GM19035 (cell line): ENCODE measurements around the gene SH3D21.

ENCODE experiments used
- ATAC-seq: cut with Tn5 transposase; IDR thresholded peaks from one replicate; pipeline ENCODE4 v1.9.1; 2021; ENCODE audit not compliant: unreplicated experiment

SH3D21 gene

GRCh38 chr1:36328713-36329112 is 22.5 kb downstream of the SH3D21 start:
- ATAC-seq: no peak

GRCh38 chr1:36329817-36330216 is 23.6 kb downstream of the SH3D21 start:
- ATAC-seq: no peak

DNA sequence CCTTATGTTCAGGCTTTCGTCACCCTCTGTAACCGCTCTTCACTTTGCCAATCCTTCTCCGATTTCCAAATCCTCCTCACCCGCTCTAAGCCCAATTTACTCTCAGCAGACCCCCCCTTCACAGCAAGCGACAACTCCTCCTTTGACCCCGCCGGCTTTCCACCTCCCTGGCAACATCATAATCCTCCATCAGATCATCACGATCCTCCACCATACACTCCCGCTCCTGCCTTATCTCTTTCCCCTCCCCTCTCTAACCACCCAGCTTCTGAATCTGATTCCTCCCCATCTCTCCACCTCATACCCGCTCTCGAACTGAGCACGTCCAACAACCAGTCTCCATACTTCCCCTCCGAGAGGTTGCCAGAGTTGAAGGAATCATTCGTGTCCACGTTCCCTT is 24.8 kb downstream of the SH3D21 start:
- ATAC-seq: no peak

GRCh38 chr1:36337830-36338229 is 31.7 kb downstream of the SH3D21 start:
- no peak for ATAC-seq

- no peak for ATAC-seq
Observed at GRCh38 chr1:36339215-36339614, 33.0 kb downstream of the SH3D21 start.

DNA sequence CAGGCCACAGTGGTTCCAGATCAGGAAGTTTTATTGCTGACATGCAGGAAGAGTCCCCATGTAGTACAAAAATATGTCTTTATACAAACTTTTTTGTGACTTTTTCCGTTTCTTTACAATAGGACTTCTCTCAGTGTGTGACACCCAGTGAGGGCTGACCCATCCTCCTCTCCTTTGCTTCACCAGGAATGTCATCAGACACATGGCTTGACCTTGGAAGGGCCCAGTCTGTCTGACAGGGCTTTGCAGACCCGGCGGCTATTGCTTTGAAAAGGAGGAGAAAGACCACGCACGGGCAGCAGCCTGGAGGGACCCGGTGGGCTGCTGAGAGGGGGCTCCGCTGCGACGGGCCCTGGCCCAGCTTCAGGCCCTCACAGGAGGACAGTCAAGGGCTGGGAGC is 33.4 kb downstream of the SH3D21 start:
- ATAC-seq: no peak

DNA sequence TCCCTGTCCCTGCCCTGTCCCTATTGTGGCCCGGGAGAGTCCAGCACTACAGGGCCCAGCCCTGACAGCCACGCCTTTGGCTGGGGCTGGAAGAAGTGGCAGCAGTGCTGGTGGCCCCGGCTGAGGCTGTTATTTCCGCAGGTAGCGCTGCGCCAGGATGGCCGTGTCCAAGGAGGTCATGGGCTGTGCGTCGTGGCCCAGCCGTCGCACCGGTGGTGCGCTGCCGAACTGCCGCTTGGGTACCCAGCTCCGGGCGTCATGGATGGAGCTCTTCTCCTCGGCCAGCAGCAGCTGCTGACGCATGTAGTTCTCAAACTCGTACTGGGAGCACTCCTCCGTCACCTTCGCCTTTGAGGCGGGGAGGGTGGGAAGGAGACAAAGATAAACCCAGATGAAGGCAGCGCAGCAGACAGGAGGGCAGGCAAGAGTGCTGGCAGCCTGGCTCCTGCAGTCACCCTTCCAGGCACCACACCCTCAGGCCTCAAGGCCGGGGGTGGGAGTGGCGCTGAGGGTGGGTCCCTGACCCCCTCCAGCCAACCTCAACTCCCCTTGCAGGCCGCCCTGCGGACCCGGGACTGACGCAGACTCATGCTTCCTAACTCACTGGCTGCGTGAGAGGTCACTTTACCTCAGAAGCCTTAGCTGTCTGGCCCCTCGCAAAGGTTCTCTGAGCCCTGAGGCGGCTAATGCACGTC is 35.6 kb downstream of the SH3D21 start:
- ATAC-seq: no peak

DNA sequence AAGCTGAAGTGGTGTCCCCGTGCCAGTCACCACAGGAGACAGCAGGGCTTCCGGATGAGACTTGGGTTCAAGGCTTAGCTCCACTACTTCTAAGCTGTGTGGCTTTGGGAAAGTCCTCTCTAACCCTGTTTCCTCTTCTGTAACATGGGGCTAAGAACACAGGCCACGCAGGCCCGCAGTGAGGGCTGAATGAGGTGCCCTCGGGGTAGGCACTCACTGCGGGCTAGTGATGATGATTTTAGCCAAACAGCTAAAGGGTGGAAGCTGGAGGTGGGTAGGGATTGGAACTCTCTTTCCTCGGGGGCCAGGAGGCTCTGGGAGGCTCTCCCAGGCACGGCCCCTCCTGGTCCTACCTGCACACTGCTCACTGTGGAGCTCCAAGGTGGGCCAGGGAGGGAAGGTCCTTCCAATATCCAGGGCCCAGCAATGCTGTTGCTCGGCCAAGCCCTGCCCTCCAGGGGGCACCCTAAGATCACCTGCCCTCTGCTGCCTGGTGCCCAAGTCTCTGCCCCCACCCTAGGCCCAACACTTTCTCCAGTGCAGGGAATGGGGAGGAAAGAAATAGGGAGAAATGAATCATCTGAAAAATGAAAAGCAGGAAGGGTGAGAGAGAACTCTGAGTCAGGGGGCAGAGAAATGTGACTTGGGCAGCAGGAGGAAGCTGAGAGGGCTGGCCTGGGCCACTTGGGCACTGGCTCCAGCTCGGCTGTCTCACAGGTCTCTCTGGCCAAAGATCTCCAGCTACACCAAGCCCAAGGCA is 36.4 kb downstream of the SH3D21 start:
- ATAC-seq: no peak

- no peak for ATAC-seq
Observed at GRCh38 chr1:36343651-36344394, 37.7 kb downstream of the SH3D21 start.

DNA sequence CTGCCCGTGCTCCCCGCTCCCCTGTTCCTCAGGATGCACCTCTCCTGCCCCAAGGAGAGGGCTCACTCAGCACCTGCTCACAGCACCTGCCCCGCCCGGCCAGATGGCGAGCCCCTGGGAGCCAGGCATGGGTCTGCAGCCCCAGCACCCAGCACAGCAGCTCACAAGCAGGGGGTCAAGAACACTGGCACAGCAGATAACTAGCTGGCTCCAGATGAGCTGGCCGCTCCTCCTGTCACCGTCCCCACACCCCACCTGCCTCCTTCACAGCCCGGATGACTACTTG is 38.2 kb downstream of the SH3D21 start:
- no peak for ATAC-seq

DNA sequence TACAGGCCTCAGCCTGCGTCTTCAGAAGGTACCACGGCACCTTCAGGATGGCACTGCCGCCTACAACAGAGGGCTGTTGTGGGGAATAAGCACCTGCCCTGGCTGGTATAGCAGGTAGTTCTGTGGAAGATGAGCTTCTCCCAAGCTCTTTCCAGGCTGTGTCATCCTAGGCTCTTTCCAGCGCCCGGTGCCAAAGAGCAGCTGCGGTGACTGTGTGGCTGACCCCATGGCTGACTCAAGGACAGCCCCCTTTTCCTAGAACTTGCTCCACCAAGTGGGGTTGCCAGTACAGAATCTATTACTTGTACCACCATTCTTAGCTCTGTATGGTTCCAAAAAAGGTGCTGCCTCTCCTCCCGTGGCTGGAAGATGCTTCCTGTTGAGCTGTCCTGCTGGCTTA is 39.2 kb downstream of the SH3D21 start:
- no peak for ATAC-seq

- no peak for ATAC-seq
Observed at GRCh38 chr1:36346741-36347370, 40.7 kb downstream of the SH3D21 start.

- ATAC-seq: no peak
Observed at GRCh38 chr1:36349241-36349671, 43.1 kb downstream of the SH3D21 start.

- ATAC-seq: no peak
Observed at GRCh38 chr1:36349839-36350238, 43.7 kb downstream of the SH3D21 start.

DNA sequence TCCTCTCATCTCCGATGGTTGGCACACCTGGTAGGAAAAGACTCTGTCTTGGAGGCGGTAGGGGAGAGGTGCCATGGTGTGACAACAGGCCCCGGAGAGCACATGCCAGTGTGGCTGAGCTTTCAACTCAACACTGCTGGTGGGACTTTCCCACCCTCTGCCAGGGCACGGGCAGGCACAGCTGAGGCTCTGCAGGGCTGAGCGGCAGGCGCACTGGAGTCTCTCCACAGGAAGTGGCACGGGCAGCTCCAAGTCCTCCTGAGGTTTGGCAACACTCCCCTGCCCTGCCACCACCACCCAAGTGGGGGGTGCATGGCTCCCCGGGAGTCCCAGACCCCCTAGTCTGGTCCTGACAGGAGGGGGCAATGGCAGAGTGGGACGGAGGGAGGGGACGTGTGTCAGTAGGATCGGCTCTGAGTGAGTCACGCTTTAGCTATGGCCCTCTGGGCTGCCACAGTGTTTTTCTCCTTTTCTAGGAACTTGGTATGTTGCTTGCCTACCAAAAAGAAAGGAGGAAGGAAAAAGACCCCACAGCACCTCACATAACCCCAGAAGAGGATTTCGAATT is 44.6 kb downstream of the SH3D21 start:
- ATAC-seq: no peak

GRCh38 chr1:36351227-36351977 is 45.2 kb downstream of the SH3D21 start:
- ATAC-seq: no peak

GRCh38 chr1:36352125-36352909 is 46.1 kb downstream of the SH3D21 start:
- no peak for ATAC-seq

GRCh38 chr1:36352910-36353878 is 47.0 kb downstream of the SH3D21 start:
- no peak for ATAC-seq

GRCh38 chr1:36354486-36354885 is 48.3 kb downstream of the SH3D21 start:
- no peak for ATAC-seq
